GM12878 (cell line): ENCODE results near the gene FAM118B. TPM values are rescaled to one million over a fixed set of nuclear protein-coding genes. Genes with fewer than 3 reads are reported as not detected.

Experiments used
- ATAC-seq: fragments of 200-7000 bp; cut with Tn5 transposase; 3 replicates; pipeline ENCODE4 v1.9.1; 2020; ENCODE audit warnings: mild to moderate bottlenecking, moderate library complexity
- BruUV-seq: library from RNA; stranded (reverse); fragments of 400-500 nt; replicated peaks from 2 replicates; lab custom pipeline; 2021; lab: Mats Ljungman, UMichigan
- CTCF ChIA-PET: fragments of 300-600 bp; sonication (Branson Sonifier 250); formaldehyde crosslinking; extraction: SDS; loops from one replicate; lab custom pipeline; 2021; ENCODE audit warnings: inconsistent platforms; lab: Yijun Ruan, JAX
- POLR2A ChIA-PET: fragments of 350-600 bp; formaldehyde crosslinking; extraction: SDS; loops from one replicate; lab custom pipeline; 2021; ENCODE audit warnings: inconsistent platforms; lab: Charles Lee
- RAD21 ChIA-PET: fragments of 300-600 bp; sonication (Branson Sonifier 250); formaldehyde crosslinking; loops from one replicate; lab custom pipeline; 2023; ENCODE audit warnings: antibody characterized with exemption; ENCODE audit not compliant: unreplicated experiment; lab: Charles Lee
- SMC1A ChIA-PET: fragments of 300-600 bp; sonication (Branson Sonifier 250); formaldehyde crosslinking; loops from one replicate; lab custom pipeline; 2023; ENCODE audit not compliant: unreplicated experiment, uncharacterized antibody; lab: Charles Lee
- DNase-seq: peaks from one replicate; pipeline ENCODE4 v3.0.0-alpha.2; 2011; ENCODE audit warnings: low read depth, low spot score
- FAIRE-seq: peaks from 3 replicates; lab custom pipeline; 2011; peaks lifted over from hg19 to GRCh38; lab: Jason Lieb, UNC
- H2AFZ ChIP-seq: 2 replicates; pipeline ENCODE4 v1.6.0; 2011; ENCODE audit warnings: low read depth, low read length, control low read depth; ENCODE audit not compliant: control insufficient read depth
- H3K27ac ChIP-seq: 2 replicates; pipeline ENCODE4 v1.5.1; 2011; ENCODE audit warnings: control low read depth; ENCODE audit not compliant: control insufficient read depth, insufficient read depth
- H3K27me3 ChIP-seq, 2 experiments: replicated peaks in 1 of 2; 2 replicates each; pipeline versions ENCODE4 v1.6.0 to v1.6.1; 2011; ENCODE audit warnings: low read length in 1 of 2; ENCODE audit not compliant: control insufficient read depth in 2 of 2, insufficient read depth in 2 of 2
- H3K36me3 ChIP-seq, 2 experiments: 2 replicates each; pipeline ENCODE4 v1.5.1; 2011; ENCODE audit warnings: low read length in 1 of 2; ENCODE audit not compliant: control insufficient read depth in 2 of 2, insufficient read depth in 2 of 2
- H3K4me1 ChIP-seq: 2 replicates; pipeline ENCODE4 v1.6.1; 2011; ENCODE audit warnings: mild to moderate bottlenecking, low read length, moderate library complexity, mixed read lengths; ENCODE audit not compliant: control insufficient read depth, insufficient read depth
- H3K4me2 ChIP-seq: 2 replicates; pipeline ENCODE4 v1.6.0; 2011; ENCODE audit warnings: control low read depth; ENCODE audit not compliant: control insufficient read depth, insufficient read depth
- H3K4me3 ChIP-seq: fragments of 200-600 bp; sonication (generic); 2 replicates; pipeline ENCODE4 v1.5.1; 2016
- H3K79me2 ChIP-seq: 2 replicates; pipeline ENCODE4 v1.6.0; 2011; ENCODE audit warnings: low read length; ENCODE audit not compliant: control insufficient read depth, insufficient read depth
- H3K9ac ChIP-seq: 2 replicates; pipeline ENCODE4 v1.8.0; 2011; ENCODE audit warnings: low read length, control low read depth, mixed read lengths; ENCODE audit not compliant: control insufficient read depth, insufficient read depth
- H3K9me3 ChIP-seq: replicated peaks from 3 replicates; pipeline ENCODE4 v1.5.1; 2011; ENCODE audit warnings: mild to moderate bottlenecking, low read length; ENCODE audit not compliant: control insufficient read depth, insufficient read depth
- H4K20me1 ChIP-seq: 2 replicates; pipeline ENCODE4 v1.6.0; 2011; ENCODE audit not compliant: control insufficient read depth, insufficient read depth
- FOXK2 ChIP-seq: fragments of 450-650 bp; IDR thresholded peaks from 2 replicates; pipeline ENCODE4 v1.6.1; 2017; ENCODE audit warnings: mild to moderate bottlenecking, moderate library complexity
- IKZF1 ChIP-seq: fragments of 450-650 bp; conservative IDR thresholded peaks from 2 replicates; pipeline ENCODE4 v1.6.1; 2017; ENCODE audit warnings: antibody characterized with exemption, mild to moderate bottlenecking
- NBN ChIP-seq: fragments of 450-650 bp; IDR thresholded peaks from 2 replicates; pipeline ENCODE4 v1.6.1; 2016
- NR2F1 ChIP-seq: fragments of 450-650 bp; conservative IDR thresholded peaks from 2 replicates; pipeline ENCODE4 v1.6.1; 2017; ENCODE audit warnings: mild to moderate bottlenecking
- RFX5 ChIP-seq: IDR thresholded peaks from 2 replicates; pipeline ENCODE4 v1.6.1; 2011; ENCODE audit warnings: low read depth, low read length, improper control_type of control experiment
- ZNF207 ChIP-seq: fragments of 450-650 bp; IDR thresholded peaks from 2 replicates; pipeline ENCODE4 v1.6.1; 2014; ENCODE audit warnings: antibody characterized with exemption, mild to moderate bottlenecking, borderline replicate concordance
- WGBS: methylation state at CpG from one replicate; pipeline ENCODE4 v1.1.6; 2016; ENCODE audit warnings: low lambda C conversion rate; ENCODE audit not compliant: insufficient replicate concordance, insufficient coverage; ENCODE audit errors: missing lambda C conversion rate; 5-methylcytosine and 5-hydroxymethylcytosine counted together
- in situ Hi-C: fragments of 300-500 bp; cut with MboI; formaldehyde crosslinking; loops from 9 replicates; pipeline ENCODE4 v1.14.3; 2018; ENCODE audit warnings: mixed read lengths
- intact Hi-C: fragments of 100-400 bp; cut with micrococcal nuclease; formaldehyde crosslinking; loops from one replicate; pipeline ENCODE4 v1.14.2; 2022; ENCODE audit not compliant: unreplicated experiment
- polyA plus RNA-seq, 11 experiments: library from polyadenylated mRNA; depleted of rRNA in 4 of 11; unstranded in 6 of 11; stranded (reverse) in 5 of 11; fragments of >200 nt; fragmentation: Nextera tagmentation in 4 of 11; fragmentation: Illumina TruSeq in 1 of 11; extraction: Ambion mirVana in 4 of 11; extraction: Trizol in 1 of 11; gene quantifications; 1 replicate in 1 of 11; 2 replicates in 10 of 11; pipeline versions ENCODE4 v1.2.1 to v1.2.3, GENCODE V29; 2011 to 2016; ENCODE audit warnings: inconsistent platforms in 2 of 11, missing spikeins in 2 of 11, low read depth in 1 of 11
- total RNA-seq, 4 experiments: library from RNA; depleted of rRNA in 3 of 4; stranded (reverse); fragments of >200 nt in 3 of 4; fragmentation: Illumina TruSeq in 1 of 4; extraction: Trizol in 1 of 4; gene quantifications; 2 replicates each; pipeline versions ENCODE4 v1.2.1 to v1.2.3, GENCODE V29; 2013 to 2021
- TF ChIP-seq, protein P1 (sequence below): fragments of 150-350 bp; IDR thresholded peaks from 2 replicates; pipeline ENCODE4 v1.6.1; 2014; ENCODE audit warnings: mild to moderate bottlenecking, low read depth, low read length

The FAM118B gene
- total and polyA plus RNA-seq, 10 of the 15 experiments (the other 5 are each of a cell fraction or from before 2014, with no cell fraction given): 12.8 to 29.7 (median 16.5) TPM

DNA sequence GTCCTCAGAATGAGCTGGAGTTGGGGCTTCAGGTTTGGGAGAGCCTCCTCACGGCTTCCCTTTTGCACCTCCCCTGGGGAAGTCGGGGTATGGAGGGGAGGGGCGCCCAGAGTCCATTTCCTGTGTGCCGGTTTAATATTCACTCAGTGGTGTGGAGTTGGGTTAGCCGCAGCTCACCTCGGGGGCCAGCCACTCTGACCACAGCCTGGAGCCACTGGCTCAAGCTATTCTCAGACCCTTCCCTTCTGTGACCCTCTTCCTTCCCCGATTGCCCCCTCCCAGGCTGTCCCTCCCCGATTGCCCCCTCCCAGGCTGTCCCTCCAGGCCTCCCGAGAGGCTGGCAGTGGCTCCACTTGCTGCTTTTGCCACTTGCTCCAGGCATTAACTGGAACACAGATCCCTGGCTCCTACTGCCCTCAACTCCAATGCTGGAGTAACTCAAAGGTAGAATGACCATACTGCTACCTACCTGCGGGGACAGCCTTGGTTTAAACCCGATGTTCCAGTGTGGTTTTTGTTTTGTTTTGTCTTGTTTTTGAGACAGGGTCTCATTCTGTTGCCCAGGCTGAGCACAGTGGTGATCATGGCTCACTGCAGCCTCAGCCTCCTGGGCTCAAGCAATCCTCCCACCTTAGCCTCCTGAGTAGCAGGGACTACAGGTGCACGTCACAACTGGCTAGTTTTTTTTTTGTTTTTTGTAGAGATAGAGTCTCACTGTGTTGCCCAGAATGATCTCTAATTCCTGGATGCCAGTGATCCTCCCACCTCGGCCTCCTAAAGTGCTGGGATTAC is 29.4 kb upstream of the FAM118B start:
- H3K79me2 ChIP-seq: no peaks in the 10 kb centered on the region
- no peak for DNase-seq
- H2AFZ ChIP-seq: no peak overlapping the region
- no peaks in the 10 kb centered on the region for H3K36me3 ChIP-seq
- in situ Hi-C loops (no loop called here), intact Hi-C loops (no loop called here)
- no peaks in the 10 kb centered on the region for H4K20me1 ChIP-seq
- no peaks in the 10 kb centered on the region for H3K4me1 ChIP-seq
- no peak overlapping the region for H3K4me3 ChIP-seq
- no peak overlapping the region for H3K27ac ChIP-seq
- 60% methylated on average over 12 of the region's 13 CpGs for WGBS
- BruUV-seq: no TSS peak
- ChIA-PET SMC1A (interaction anchor here (1.9 kb wide), 1 partner anchor 12 kb away, joined by 6 read pairs; no protein-coding TSS in a partner anchor), CTCF (no interaction called here), POLR2A (no interaction called here), RAD21 (no interaction called here)
- no peak for FAIRE-seq
- H3K9ac ChIP-seq: no peak overlapping the region
- no peak overlapping the region for H3K4me2 ChIP-seq
- TF ChIP-seq ZNF207: no peak
- 0 out of 2 replicates have a peak, but pooled peaks have one; percentile 38 for TF ChIP-seq IKZF1
- no peaks in the 10 kb centered on the region for H3K27me3 ChIP-seq
- ATAC-seq: peak; percentile 82
- no peaks in the 10 kb centered on the region for H3K9me3 ChIP-seq

DNA sequence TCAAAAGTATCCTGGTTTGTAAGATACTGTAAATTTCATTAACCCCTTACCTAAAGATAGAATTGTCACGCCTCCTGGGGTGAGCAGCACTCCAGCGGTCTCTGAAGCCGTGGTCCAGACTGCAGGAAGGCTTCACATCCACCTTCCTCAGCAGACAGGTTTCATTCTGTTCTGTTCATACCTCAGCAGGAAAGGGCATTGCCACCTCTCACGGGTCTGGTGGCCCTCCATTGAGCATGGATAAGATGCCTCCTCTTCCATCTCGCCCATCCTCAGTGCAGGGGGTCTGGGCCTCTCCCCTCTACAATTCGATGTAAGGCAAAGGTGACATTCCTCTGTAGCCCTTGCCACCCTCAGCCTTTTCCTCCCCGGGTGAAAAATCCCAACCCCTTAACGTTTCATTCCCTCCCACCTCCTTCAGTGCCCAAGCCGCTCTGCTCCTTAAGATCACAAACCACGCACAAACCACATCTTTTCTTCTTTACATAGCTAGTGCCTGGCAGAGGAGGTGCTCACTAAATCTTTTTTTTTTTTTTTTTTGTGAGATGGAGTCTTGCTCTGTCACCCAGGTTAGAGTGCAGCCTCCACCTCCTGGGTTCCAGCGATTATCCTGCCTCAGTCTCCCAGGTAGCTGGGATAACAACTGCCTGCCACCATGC is 28.7 kb upstream of the FAM118B start:
- Histone ChIP-seq H3K79me2 (no peaks in the 10 kb centered on the region), H3K4me1 (peaks cover 5% of the 10 kb centered on the region), H3K27ac (no peak overlapping the region), H3K36me3 (no peaks in the 10 kb centered on the region), H3K4me3 (no peak overlapping the region), H2AFZ (no peak overlapping the region), H3K4me2 (no peak overlapping the region), H4K20me1 (no peaks in the 10 kb centered on the region), H3K27me3 (no peaks in the 10 kb centered on the region), H3K9me3 (no peaks in the 10 kb centered on the region), H3K9ac (no peak overlapping the region)
- POLR2A ChIA-PET: no interaction called here
- intact Hi-C loops (no loop called here), in situ Hi-C loops (no loop called here)
- SMC1A ChIA-PET: interaction anchor here (0.7 kb wide), 1 partner anchor 20 kb away, joined by 3 read pairs; no protein-coding TSS in a partner anchor
- ATAC-seq: no peak
- RAD21 ChIA-PET: no interaction called here
- WGBS: 93% methylated on average over 11 of the region's 11 CpGs
- TF ChIP-seq NBN (no peak), RFX5 (no peak), NR2F1 (no peak), FOXK2 (no peak)
- TF ChIP-seq, protein P1, sequence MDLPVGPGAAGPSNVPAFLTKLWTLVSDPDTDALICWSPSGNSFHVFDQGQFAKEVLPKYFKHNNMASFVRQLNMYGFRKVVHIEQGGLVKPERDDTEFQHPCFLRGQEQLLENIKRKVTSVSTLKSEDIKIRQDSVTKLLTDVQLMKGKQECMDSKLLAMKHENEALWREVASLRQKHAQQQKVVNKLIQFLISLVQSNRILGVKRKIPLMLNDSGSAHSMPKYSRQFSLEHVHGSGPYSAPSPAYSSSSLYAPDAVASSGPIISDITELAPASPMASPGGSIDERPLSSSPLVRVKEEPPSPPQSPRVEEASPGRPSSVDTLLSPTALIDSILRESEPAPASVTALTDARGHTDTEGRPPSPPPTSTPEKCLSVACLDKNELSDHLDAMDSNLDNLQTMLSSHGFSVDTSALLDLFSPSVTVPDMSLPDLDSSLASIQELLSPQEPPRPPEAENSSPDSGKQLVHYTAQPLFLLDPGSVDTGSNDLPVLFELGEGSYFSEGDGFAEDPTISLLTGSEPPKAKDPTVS: no peak
- CTCF ChIA-PET: interaction anchor here (1.3 kb wide), 1 partner anchor 11 kb away, joined by 3 read pairs; no protein-coding TSS in a partner anchor
- DNase-seq: no peak
- no TSS peak for BruUV-seq
- FAIRE-seq: no peak
